ENCODE measurements around the gene BTF3L4. TPM values are rescaled to one million over a fixed set of nuclear protein-coding genes. Genes with fewer than 3 reads are reported as not detected.
"Not testable (repeated sequence)": the region's sequence is repeated elsewhere in the genome, so short reads cannot be mapped to it uniquely, and the experiment has no call there.

Gene BTF3L4
- total RNA-seq, 1 experiment from 2014 or later, result 123 TPM

DNA sequence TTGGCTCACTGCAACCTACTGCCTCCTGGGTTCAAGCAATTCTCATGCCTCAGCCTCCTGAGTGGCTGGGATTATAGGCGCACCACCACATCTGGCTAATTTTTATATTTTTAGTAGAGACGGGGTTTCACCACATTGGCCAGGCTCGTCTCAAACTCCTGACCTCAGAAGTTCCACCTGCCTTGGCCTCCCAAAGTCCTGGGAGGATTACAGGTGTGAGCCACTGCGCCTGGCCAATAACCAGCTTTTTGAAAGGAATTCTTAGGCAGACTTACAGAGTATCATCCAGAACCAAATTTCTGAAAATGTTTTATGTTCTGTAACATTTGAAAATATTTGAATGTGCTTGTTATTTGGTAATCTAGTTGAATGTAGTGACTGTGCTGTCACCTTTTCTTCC, 14.6 kb downstream of the BTF3L4 start:
- no peaks in the 10 kb centered on the region for H3K9me3 ChIP-seq (replicated peaks)
- no peaks in the 10 kb centered on the region for H3K27me3 ChIP-seq
- no peak for DNase-seq
- peaks cover 50% of the 10 kb centered on the region for H3K36me3 ChIP-seq
- H3K4me3 ChIP-seq, result no peak overlapping the region
- H3K4me1 ChIP-seq, result no peaks in the 10 kb centered on the region
- H3K27ac ChIP-seq, result no peak overlapping the region

DNA sequence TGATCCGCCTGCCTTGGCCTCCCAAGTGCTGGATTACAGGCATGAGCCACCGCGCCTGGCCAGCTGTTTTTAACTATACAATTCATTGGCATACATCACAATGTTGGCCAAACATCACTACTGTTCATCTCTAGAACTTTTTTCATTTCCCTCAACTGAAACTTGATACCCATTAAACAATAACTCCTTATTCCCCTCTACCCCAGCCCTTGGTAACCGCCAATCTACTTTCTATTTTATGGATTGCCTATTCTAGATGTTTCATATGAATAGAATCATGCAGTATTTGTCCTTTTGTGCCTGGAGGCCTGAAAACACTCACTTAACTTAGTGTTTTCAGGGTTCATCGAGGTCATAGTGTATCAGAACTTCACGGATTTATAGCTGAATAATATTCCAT, 16.2 kb downstream of the BTF3L4 start:
- Histone ChIP-seq H3K4me3 (no peak overlapping the region), H3K4me1 (no peaks in the 10 kb centered on the region), H3K9me3 (replicated peaks) (no peaks in the 10 kb centered on the region), H3K27ac (no peak overlapping the region), H3K36me3 (peaks cover 45% of the 10 kb centered on the region), H3K27me3 (no peaks in the 10 kb centered on the region)
- DNase-seq, result peak; percentile 28 to 44

GRCh38 chr1:52077277-52077676, 21.2 kb downstream of the BTF3L4 start:
- not testable (repeated sequence) for H3K4me3 ChIP-seq; H3K4me1 ChIP-seq; DNase-seq; H3K9me3 ChIP-seq (replicated peaks); H3K27me3 ChIP-seq; H3K27ac ChIP-seq
- peaks cover 41% of the 10 kb centered on the region for H3K36me3 ChIP-seq

GRCh38 chr1:52080014-52080415, 23.9 kb downstream of the BTF3L4 start:
- no peak for DNase-seq
- peaks cover 37% of the 10 kb centered on the region for H3K36me3 ChIP-seq
- H3K27me3 ChIP-seq, result no peaks in the 10 kb centered on the region

GRCh38 chr1:52087892-52088291, 31.8 kb downstream of the BTF3L4 start:
- DNase-seq; H3K27me3 ChIP-seq; H3K4me3 ChIP-seq; H3K9me3 ChIP-seq (replicated peaks); H3K27ac ChIP-seq; H3K4me1 ChIP-seq: not testable (repeated sequence)
- H3K36me3 ChIP-seq, result peaks cover 48% of the 10 kb centered on the region

More at GRCh38 chr1:52080014-52080415, 23.9 kb downstream of the BTF3L4 start:
- peaks cover 2% of the 10 kb centered on the region; the same call in 1 of the 2 replicates for H3K4me1 ChIP-seq
- no peaks in the 10 kb centered on the region for H3K9me3 ChIP-seq (replicated peaks)
- no peak overlapping the region for H3K4me3 ChIP-seq
- no peak overlapping the region for H3K27ac ChIP-seq

DNA sequence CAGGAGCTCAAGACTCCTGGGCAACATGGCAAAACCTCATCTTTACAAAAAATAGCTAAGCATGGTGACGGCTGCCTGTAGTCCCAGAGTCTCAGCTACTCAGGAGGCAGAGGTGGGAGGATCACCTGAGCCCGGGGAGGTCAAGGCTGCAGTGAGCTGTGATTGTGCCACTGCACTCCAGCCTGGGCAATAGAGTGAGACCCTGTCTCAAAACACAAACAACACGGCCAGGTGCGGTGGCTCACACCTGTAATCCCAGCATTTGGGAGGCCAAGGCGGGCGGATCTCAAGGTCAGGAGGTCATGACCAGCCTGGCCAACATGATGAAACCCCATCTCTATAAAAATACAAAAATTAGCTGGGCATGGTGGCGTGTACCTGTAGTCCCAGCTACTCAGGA, 38.2 kb downstream of the BTF3L4 start:
- H3K27ac ChIP-seq; H3K9me3 ChIP-seq (replicated peaks); H3K4me1 ChIP-seq; H3K4me3 ChIP-seq; H3K27me3 ChIP-seq; DNase-seq: not testable (repeated sequence)
- peaks cover 22% of the 10 kb centered on the region; the same call in 1 of the 2 replicates for H3K36me3 ChIP-seq

- Histone ChIP-seq H3K27me3 (no peaks in the 10 kb centered on the region), H3K4me1 (0 out of 2 replicates have a peak, but pooled peaks cover 2% of the 10 kb centered on the region), H3K9me3 (replicated peaks) (no peaks in the 10 kb centered on the region), H3K36me3 (peaks cover 6% of the 10 kb centered on the region; the same call in 1 of the 2 replicates), H3K4me3 (no peak overlapping the region), H3K27ac (no peak overlapping the region)
- no peak for DNase-seq
Observed at GRCh38 chr1:52096216-52096615, 40.1 kb downstream of the BTF3L4 start.

DNA sequence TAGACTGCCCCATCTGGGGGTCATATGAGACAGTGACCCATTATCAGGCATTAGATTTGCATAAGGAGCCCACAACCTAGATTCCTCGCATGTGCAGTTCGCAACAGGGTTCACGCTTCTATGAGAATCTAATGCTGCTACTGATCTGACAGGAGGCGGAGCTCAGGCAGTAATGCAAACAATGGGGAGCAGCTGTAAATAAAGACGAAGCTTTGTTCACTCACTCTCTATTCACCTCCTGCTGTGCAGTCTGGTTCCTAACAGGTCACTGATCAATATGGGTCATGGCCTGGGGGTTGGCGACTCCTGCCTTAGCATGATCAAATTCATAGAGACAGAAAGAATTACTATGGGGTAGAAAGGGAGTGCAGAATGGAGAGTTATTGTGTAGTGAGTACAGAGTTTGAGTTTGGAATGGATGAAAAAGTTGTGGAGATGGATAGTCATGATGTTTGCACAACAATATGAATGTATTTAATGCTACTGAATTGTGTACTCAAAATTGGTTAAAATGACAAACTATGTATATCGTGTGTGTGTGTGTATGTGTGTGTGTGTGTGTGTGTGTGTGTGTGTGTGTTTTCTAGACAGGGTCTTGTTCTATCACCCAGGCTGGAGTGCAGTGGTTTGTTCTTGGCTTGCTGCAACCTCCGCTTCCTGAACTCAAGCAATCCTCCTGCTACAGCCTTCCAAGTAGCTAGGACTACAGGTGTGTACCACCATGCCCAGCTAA, 42.2 kb downstream of the BTF3L4 start:
- H3K9me3 ChIP-seq (replicated peaks), result no peaks in the 10 kb centered on the region
- no peak overlapping the region for H3K4me3 ChIP-seq
- H3K27me3 ChIP-seq, result no peaks in the 10 kb centered on the region
- H3K4me1 ChIP-seq, result 0 out of 2 replicates have a peak, but pooled peaks cover 2% of the 10 kb centered on the region
- H3K27ac ChIP-seq, result no peak overlapping the region
- H3K36me3 ChIP-seq, result no peaks in the 10 kb centered on the region
- DNase-seq, result no peak

- Histone ChIP-seq H3K27ac (no peak overlapping the region), H3K4me1 (no peaks in the 10 kb centered on the region), H3K4me3 (no peak overlapping the region), H3K9me3 (replicated peaks) (0 out of 2 replicates have a peak, but pooled peaks cover 3% of the 10 kb centered on the region), H3K27me3 (no peaks in the 10 kb centered on the region), H3K36me3 (no peaks in the 10 kb centered on the region)
- DNase-seq, result no peak
Observed at GRCh38 chr1:52102336-52103013, 46.4 kb downstream of the BTF3L4 start.

- H3K27me3 ChIP-seq, result 0 out of 2 replicates have a peak, but pooled peaks cover 3% of the 10 kb centered on the region
- no peak overlapping the region for H3K4me3 ChIP-seq
- H3K9me3 ChIP-seq (replicated peaks), result no peaks in the 10 kb centered on the region
- DNase-seq, result no peak
- no peak overlapping the region for H3K27ac ChIP-seq
- no peaks in the 10 kb centered on the region for H3K4me1 ChIP-seq
- no peaks in the 10 kb centered on the region for H3K36me3 ChIP-seq
Observed at GRCh38 chr1:52111492-52111891, 55.4 kb downstream of the BTF3L4 start.

- 0 out of 2 replicates have a peak, but pooled peaks cover 3% of the 10 kb centered on the region for H3K27me3 ChIP-seq
- H3K4me3 ChIP-seq, result no peak overlapping the region
- H3K27ac ChIP-seq, result no peak overlapping the region
- no peaks in the 10 kb centered on the region for H3K36me3 ChIP-seq
- no peak for DNase-seq
- no peaks in the 10 kb centered on the region for H3K4me1 ChIP-seq
- H3K9me3 ChIP-seq (replicated peaks), result no peaks in the 10 kb centered on the region
Observed at GRCh38 chr1:52112489-52112888, 56.4 kb downstream of the BTF3L4 start.

DNA sequence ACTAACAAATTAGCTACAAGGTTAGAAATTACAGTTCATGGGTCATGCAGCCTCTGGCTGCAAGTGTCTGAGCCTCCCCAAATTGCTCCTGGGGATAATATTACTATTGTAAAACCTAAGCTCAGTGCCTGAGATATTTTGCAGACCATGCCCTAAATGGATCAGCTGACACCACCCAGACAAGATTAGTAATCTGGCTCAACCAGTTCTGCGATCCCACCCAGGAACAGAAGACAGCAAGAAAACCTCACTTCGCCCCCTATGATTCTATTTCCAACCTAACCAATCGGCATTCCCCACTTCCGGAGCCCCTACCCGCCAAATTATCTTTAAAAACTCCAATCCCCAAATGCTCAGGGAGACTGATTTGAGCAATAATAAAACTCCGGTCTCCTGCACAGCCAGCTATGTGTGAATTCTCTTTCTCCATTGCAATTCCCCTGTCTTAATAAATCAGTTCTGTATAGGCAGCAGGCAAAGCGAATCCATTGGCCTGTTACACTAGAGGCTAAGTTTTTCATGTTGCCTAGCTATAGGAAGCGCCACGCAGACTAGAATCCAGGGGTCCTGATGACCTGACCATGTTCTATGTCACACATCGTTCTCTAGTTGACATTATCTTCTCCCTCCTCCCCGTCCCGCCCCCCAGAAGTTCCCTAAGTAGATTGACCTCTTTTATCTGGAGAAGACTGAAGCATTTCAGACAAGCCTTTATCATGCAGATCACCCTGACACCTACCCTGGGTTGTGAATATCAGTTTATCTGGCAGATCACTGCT, 63.4 kb downstream of the BTF3L4 start:
- H3K36me3 ChIP-seq, result no peaks in the 10 kb centered on the region
- DNase-seq, result no peak
- H3K27ac ChIP-seq, result no peak overlapping the region
- 0 out of 2 replicates have a peak, but pooled peaks cover 3% of the 10 kb centered on the region for H3K27me3 ChIP-seq
- H3K9me3 ChIP-seq (replicated peaks), result no peaks in the 10 kb centered on the region
- H3K4me3 ChIP-seq, result no peak overlapping the region
- no peaks in the 10 kb centered on the region for H3K4me1 ChIP-seq

DNA sequence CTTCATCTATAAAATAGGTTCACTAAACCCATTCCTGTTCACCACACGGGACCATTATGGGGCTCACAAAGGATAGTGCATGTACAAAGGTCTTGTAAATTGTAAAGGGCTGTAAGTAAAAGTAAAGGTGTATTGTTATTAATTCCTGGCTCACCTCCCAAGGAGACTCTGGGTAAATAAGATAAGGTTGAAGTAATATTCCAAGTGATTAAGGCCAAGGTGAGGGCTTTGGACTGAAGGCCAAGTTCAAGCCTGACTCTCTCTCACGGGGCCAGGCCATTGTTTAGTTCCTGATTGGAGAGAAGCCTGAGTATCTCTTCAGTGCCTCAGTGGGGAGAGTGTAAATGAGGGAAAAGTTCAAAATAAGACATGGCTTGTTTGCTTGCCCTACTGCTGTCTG, 66.3 kb downstream of the BTF3L4 start:
- Histone ChIP-seq H3K4me3 (no peak overlapping the region), H3K27ac (no peak overlapping the region), H3K36me3 (no peaks in the 10 kb centered on the region), H3K9me3 (replicated peaks) (no peaks in the 10 kb centered on the region), H3K27me3 (peaks cover 4% of the 10 kb centered on the region; the same call in 1 of the 2 replicates), H3K4me1 (no peaks in the 10 kb centered on the region)
- no peak for DNase-seq

DNA sequence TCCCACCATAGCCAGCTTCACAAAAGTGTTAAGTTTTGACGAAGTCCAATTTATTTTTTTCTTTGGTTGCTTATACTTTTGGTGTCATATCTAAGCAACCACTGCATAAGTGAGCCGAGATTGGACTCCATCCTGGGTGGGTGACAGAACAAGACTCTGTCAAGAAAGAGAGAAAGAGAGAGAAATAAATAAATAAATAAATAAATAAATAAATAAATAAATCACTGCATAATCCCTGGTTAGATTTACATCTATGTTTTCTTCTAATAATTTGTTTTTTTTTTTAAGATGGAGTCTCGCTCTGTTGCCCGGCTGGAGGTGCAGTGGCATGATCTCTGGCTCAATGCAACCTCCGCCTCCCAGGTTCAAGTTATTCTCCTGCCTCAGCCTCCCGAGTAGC, 67.5 kb downstream of the BTF3L4 start:
- Histone ChIP-seq H3K27me3 (peaks cover 4% of the 10 kb centered on the region; the same call in 1 of the 2 replicates), H3K4me1 (no peaks in the 10 kb centered on the region), H3K27ac (no peak overlapping the region), H3K36me3 (no peaks in the 10 kb centered on the region), H3K9me3 (replicated peaks) (no peaks in the 10 kb centered on the region), H3K4me3 (no peak overlapping the region)
- DNase-seq, result no peak

All from SJCRH30 (cell line).